Loucy (cell line): ENCODE measurements around the gene CD52.

Experiments used
- CTCF ChIP-seq: fragments of 200-600 bp; sonication (generic); conservative IDR thresholded peaks from 2 replicates; pipeline ENCODE4 v1.5.1; 2014; ENCODE audit warnings: mild to moderate bottlenecking, antibody characterized with exemption, low read length
- EZH2phosphoT487 ChIP-seq: fragments of 200-600 bp; IDR thresholded peaks from 2 replicates; pipeline ENCODE4 v1.6.1; 2018; ENCODE audit warnings: antibody characterized with exemption, mild to moderate bottlenecking, moderate library complexity, borderline replicate concordance

DNA sequence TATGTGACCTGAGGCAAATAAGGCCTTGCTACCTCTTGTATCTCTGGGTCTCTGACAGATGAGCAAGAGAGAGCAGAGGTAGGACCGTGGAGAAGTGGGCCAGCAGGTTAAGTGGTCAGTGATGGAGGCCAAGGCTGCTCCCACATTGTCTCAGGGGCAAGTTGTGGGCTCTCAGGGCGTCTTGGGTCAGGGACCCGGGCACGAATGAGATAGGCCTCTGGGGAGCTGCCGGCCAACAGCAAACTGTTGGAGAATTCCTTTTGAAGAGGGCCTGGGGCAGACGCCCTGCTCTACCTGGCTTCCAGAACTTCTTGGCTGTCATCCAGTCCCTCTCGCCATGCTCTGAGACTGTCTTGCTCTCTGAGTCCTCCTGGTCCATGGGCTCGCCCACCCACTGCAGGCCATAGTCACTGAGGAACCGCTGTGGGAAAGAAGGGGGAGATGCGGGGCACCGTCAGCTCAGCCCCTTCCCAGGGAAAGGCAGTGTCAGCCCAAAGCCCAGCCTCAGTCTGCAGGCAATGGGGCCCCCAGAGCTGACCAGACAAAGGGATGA is 23.8 kb upstream of the CD52 start:
- TF ChIP-seq CTCF (no peak), EZH2phosphoT487 (no peak)
